Lung (tissue), 12 donors: Measurements from ENCODE around the gene STN1. TPM values are rescaled to one million over a fixed set of nuclear protein-coding genes. Genes with fewer than 3 reads are reported as not detected.

Source experiments
- ATAC-seq: fragments of 200-7000 bp; cut with Tn5 transposase; one replicate; pipeline ENCODE4 v1.9.1; 2020; ENCODE audit warnings: moderate number of reproducible peaks; ENCODE audit not compliant: insufficient read depth, low FRiP score
- DNase-seq, 3 donors: peaks; one replicate each; pipeline ENCODE4 v3.0.0-alpha.2; 2013 to 2017
- H3K27ac ChIP-seq, 2 donors: one replicate each; pipeline ENCODE4 v1.5.1; 2013; ENCODE audit warnings: mild to moderate bottlenecking in 2 of 2, moderate library complexity in 2 of 2, control low read depth in 1 of 2, inconsistent platforms in 1 of 2, low read depth in 1 of 2, low read length in 1 of 2
- H3K27me3 ChIP-seq, 3 donors: one replicate each; pipeline ENCODE4 v1.5.1; 2013; ENCODE audit warnings: low read length in 2 of 3; ENCODE audit not compliant: control insufficient read depth in 3 of 3, insufficient read depth in 3 of 3
- H3K36me3 ChIP-seq, 4 donors: one replicate each; pipeline ENCODE4 v1.5.1; 2013; ENCODE audit warnings: low read length in 4 of 4, mild to moderate bottlenecking in 1 of 4, moderate library complexity in 1 of 4; ENCODE audit not compliant: control insufficient read depth in 4 of 4, insufficient read depth in 4 of 4
- H3K4me1 ChIP-seq, 5 donors: one replicate each; pipeline ENCODE4 v1.5.1; 2013; ENCODE audit warnings: low read length in 5 of 5, mild to moderate bottlenecking in 2 of 5, moderate library complexity in 1 of 5; ENCODE audit not compliant: control insufficient read depth in 5 of 5, insufficient read depth in 5 of 5
- H3K4me3 ChIP-seq: one replicate; pipeline ENCODE4 v1.5.1; 2013; ENCODE audit warnings: mild to moderate bottlenecking, control low read depth, moderate library complexity
- H3K9ac ChIP-seq, 2 donors: one replicate each; pipeline ENCODE4 v1.5.1; 2013; ENCODE audit warnings: low read length in 2 of 2, control low read depth in 1 of 2; ENCODE audit not compliant: insufficient read depth in 1 of 2
- H3K9me3 ChIP-seq, 4 donors: one replicate each; pipeline ENCODE4 v1.5.1; 2013; ENCODE audit warnings: low read length in 3 of 4, mild to moderate bottlenecking in 1 of 4, moderate library complexity in 1 of 4; ENCODE audit not compliant: control insufficient read depth in 4 of 4, insufficient read depth in 3 of 4
- CTCF ChIP-seq: IDR thresholded peaks from 2 replicates; pipeline ENCODE4 v1.5.1; 2012; ENCODE audit warnings: mild to moderate bottlenecking; ENCODE audit errors: control extremely low read depth, extremely low read depth
- WGBS, 2 donors: extraction: QIAGEN DNeasy Blood & Tissue Kit; methylation state at CpG; one replicate each; pipeline ENCODE4 v1.1.7; 2013; 5-methylcytosine and 5-hydroxymethylcytosine counted together
- polyA plus RNA-seq, 2 donors: library from polyadenylated mRNA; stranded (reverse); fragments of 200-250 nt; gene quantifications; one replicate each; pipeline ENCODE4 v1.2.1, GENCODE V29; 2013
- total RNA-seq, 2 donors: library from RNA; depleted of rRNA in 1 of 2; stranded (reverse); fragments of >200 nt in 1 of 2; gene quantifications; one replicate each; pipeline ENCODE4 v1.2.1, GENCODE V29; 2014 to 2021
- donor health status: control.
- donor health status: control.
- donor health status: Bipolar disorder and iron deficiency.
- donor health status: healthy.
- donor health status: DM: yes; HTN: yes; CAD: no.

The STN1 gene
- total and polyA plus RNA-seq, 4 donors, result 26.5 to 43.8 (median 39.1) TPM

GRCh38 chr10:103859161-103860086, 58.6 kb downstream of the STN1 start:
- peaks cover 0 to 11% (median 8%) of the 10 kb centered on the region in 5 donors for H3K4me1 ChIP-seq
- no peaks in the 10 kb centered on the region for H3K9me3 ChIP-seq
- H3K27ac ChIP-seq, result no peak overlapping the region
- TF ChIP-seq CTCF, result peak; percentile 62
- no peaks in the 10 kb centered on the region for H3K36me3 ChIP-seq
- DNase-seq (peak; percentile 81 to 86 (median 85)), ATAC-seq (peak; percentile 60)
- no peak overlapping the region for H3K4me3 ChIP-seq
- WGBS, 2 donors, result 57 to 66% methylated on average over 15 of the region's 15 CpGs
- H3K27me3 ChIP-seq, result no peaks in the 10 kb centered on the region
- no peak overlapping the region for H3K9ac ChIP-seq

GRCh38 chr10:103858360-103858759, 59.6 kb downstream of the STN1 start:
- Histone ChIP-seq H3K27me3 (no peaks in the 10 kb centered on the region), H3K27ac (no peak overlapping the region), H3K36me3 (no peaks in the 10 kb centered on the region), H3K4me3 (no peak overlapping the region), H3K4me1 (peaks cover 2 to 20% (median 13%) of the 10 kb centered on the region in 5 donors), H3K9me3 (no peaks in the 10 kb centered on the region), H3K9ac (no peak overlapping the region)
- WGBS, 2 donors, result 90 to 92% methylated on average over 5 of the region's 5 CpGs
- DNase-seq (no peak), ATAC-seq (no peak)
- no peak for TF ChIP-seq CTCF

- peak in 1 of 3 donors; percentile 23 for DNase-seq
- Histone ChIP-seq H3K9me3 (no peaks in the 10 kb centered on the region), H3K4me3 (no peak overlapping the region), H3K4me1 (peaks cover 14 to 36% (median 27%) of the 10 kb centered on the region in 5 donors), H3K27ac (no peak overlapping the region), H3K27me3 (no peaks in the 10 kb centered on the region), H3K9ac (peak overlapping the region in 1 of 2 donors; percentile 3), H3K36me3 (no peaks in the 10 kb centered on the region)
- TF ChIP-seq CTCF, result no peak
- 90 to 94% methylated on average over 5 of the region's 5 CpGs for WGBS, 2 donors
- no peak for ATAC-seq
These were observed 61.2 kb downstream of the STN1 start for GRCh38 chr10:103856797-103857170.
